OCI-LY7 (cell line): ENCODE results near the gene PRSS1.

Experiments used
- EZH2phosphoT487 ChIP-seq: fragments of 200-600 bp; sonication (generic); IDR thresholded peaks from 2 replicates; pipeline ENCODE4 v1.6.1; 2018; ENCODE audit warnings: low read depth, borderline replicate concordance, mild to moderate bottlenecking, mixed run types, antibody characterized with exemption, low read length, moderate library complexity, mixed read lengths
- TF ChIP-seq, protein P1 (sequence below): fragments of 200-600 bp; sonication (generic); conservative IDR thresholded peaks from 2 replicates; pipeline ENCODE4 v1.5.1; 2014; ENCODE audit warnings: mild to moderate bottlenecking, antibody characterized with exemption, low read length, moderate library complexity, mixed read lengths

DNA sequence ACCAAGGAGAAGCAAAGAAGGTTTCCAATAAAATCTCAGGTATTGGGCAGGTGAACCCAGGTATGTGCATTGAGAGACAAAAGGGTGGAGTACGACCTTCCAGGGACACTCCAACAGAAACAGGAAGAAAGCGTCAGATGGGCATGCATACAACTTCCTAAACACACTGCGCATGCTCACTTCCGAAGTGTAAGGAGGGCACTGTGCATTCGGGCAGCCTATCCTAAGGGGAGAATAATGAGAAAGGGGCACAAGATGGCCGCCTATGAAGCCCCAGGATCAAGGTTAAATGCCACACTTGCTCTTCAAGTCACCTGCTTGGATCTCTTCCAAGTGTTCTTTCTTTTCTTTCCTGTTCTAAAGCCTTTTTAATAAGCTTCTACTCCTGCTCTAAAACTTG, 39.4 kb upstream of the PRSS1 start:
- TF ChIP-seq, protein P1, sequence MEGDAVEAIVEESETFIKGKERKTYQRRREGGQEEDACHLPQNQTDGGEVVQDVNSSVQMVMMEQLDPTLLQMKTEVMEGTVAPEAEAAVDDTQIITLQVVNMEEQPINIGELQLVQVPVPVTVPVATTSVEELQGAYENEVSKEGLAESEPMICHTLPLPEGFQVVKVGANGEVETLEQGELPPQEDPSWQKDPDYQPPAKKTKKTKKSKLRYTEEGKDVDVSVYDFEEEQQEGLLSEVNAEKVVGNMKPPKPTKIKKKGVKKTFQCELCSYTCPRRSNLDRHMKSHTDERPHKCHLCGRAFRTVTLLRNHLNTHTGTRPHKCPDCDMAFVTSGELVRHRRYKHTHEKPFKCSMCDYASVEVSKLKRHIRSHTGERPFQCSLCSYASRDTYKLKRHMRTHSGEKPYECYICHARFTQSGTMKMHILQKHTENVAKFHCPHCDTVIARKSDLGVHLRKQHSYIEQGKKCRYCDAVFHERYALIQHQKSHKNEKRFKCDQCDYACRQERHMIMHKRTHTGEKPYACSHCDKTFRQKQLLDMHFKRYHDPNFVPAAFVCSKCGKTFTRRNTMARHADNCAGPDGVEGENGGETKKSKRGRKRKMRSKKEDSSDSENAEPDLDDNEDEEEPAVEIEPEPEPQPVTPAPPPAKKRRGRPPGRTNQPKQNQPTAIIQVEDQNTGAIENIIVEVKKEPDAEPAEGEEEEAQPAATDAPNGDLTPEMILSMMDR = no peak
- TF ChIP-seq EZH2phosphoT487 = no peak
